ENCODE measurements around the gene NELL1. TPM values are rescaled to one million over a fixed set of nuclear protein-coding genes. Genes with fewer than 3 reads are reported as not detected.

Gene NELL1
- total and polyA plus RNA-seq, 7 donors = 0.01 TPM; not detected in 6

DNA sequence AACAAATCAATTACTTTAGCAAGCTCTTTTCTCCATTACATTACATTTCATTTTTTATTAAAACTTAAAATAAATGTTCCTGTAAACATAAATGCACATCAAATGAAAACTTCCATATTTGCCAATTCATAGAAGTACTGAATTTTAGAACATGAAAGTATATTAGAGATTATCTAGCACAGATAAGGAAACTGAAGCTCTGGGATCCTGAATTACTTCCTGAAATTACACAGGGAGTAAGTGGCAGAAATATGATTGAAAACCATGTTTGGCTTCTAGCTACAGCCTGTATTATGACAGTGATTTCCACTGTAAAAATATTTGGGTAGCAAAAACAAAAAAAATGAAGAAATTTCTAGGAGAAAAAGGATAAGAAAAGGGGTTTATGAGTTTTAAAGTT is 387.3 kb downstream of the NELL1 start:
- DNase-seq = no peak

DNA sequence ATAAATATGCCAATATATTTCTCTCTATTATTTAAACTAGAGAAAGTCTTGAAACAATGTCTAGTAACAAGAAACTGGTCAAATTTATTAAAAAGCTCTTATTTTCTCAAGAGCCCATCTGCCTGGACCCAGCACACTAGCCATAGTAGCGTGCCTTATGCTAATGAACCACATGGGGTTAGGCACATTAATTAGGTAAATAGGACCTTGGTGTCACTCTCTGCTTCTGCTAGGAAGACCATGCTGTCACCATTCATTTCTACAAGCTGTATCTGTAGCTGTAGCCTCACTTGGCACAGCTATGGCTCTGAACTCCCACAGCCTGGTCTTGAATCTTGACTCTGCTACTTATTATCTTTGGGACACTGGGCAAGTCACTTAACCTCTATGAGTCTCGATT is 390.5 kb downstream of the NELL1 start:
- no peak for ATAC-seq
- TF ChIP-seq, protein P1, sequence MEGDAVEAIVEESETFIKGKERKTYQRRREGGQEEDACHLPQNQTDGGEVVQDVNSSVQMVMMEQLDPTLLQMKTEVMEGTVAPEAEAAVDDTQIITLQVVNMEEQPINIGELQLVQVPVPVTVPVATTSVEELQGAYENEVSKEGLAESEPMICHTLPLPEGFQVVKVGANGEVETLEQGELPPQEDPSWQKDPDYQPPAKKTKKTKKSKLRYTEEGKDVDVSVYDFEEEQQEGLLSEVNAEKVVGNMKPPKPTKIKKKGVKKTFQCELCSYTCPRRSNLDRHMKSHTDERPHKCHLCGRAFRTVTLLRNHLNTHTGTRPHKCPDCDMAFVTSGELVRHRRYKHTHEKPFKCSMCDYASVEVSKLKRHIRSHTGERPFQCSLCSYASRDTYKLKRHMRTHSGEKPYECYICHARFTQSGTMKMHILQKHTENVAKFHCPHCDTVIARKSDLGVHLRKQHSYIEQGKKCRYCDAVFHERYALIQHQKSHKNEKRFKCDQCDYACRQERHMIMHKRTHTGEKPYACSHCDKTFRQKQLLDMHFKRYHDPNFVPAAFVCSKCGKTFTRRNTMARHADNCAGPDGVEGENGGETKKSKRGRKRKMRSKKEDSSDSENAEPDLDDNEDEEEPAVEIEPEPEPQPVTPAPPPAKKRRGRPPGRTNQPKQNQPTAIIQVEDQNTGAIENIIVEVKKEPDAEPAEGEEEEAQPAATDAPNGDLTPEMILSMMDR (IDR thresholded peaks at IDR 0.05) = no peak
- DNase-seq = no peak
- intact Hi-C loops (cut with DNase I) = no loop called here
- WGBS, 3 donors = 61 to 68% (median 63%) methylated on average over 2 of the region's 2 CpGs
- Histone ChIP-seq H3K4me1 (no peaks in the 10 kb centered on the region), H3K36me3 (ENCODE audit: insufficient read depth in 1 of 2, low read depth in 1 of 2) (no peaks in the 10 kb centered on the region), H3K4me3 (no peak overlapping the region), H3K27me3 (ENCODE audit: insufficient read depth in 3 of 3, low read length in 2 of 3) (no peaks in the 10 kb centered on the region), H3K9me3 (no peaks in the 10 kb centered on the region), H3K27ac (no peak overlapping the region)

More for the DNA sequence above, 387.3 kb downstream of the NELL1 start:
- H3K36me3 ChIP-seq (ENCODE audit: insufficient read depth in 1 of 2, low read depth in 1 of 2) = no peaks in the 10 kb centered on the region
- no peaks in the 10 kb centered on the region for H3K9me3 ChIP-seq
- H3K4me1 ChIP-seq = no peaks in the 10 kb centered on the region
- no peaks in the 10 kb centered on the region for H3K27me3 ChIP-seq (ENCODE audit: insufficient read depth in 3 of 3, low read length in 2 of 3)
- intact Hi-C loops (cut with DNase I) = no loop called here
- no peak overlapping the region for H3K27ac ChIP-seq
- TF ChIP-seq, protein P1 (IDR thresholded peaks at IDR 0.05) = no peak
- ATAC-seq = no peak
- no peak overlapping the region for H3K4me3 ChIP-seq

DNA sequence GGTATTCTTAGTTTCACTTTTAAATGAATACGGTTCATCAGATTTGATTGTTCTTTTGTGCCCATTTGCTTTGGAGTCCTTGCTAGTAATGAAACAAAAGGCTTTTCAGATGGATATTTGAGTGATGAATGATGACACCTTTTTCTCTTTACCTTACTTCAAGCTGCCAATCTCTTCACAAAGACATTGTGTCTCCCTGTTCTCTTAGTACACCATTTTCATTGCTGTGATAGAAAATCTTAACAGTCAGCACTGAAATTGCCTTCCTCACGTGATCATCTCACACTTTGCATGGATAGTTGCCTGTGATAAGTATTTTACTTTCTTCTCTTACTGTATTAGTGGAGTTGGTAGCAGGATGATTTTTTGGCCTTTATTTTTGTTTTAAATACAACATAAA is 396.6 kb downstream of the NELL1 start:
- Histone ChIP-seq H3K9me3 (no peaks in the 10 kb centered on the region), H3K36me3 (ENCODE audit: insufficient read depth in 1 of 2, low read depth in 1 of 2) (no peaks in the 10 kb centered on the region), H3K27me3 (ENCODE audit: insufficient read depth in 3 of 3, low read length in 2 of 3) (no peaks in the 10 kb centered on the region), H3K4me3 (no peak overlapping the region), H3K27ac (no peak overlapping the region), H3K4me1 (no peaks in the 10 kb centered on the region)
- WGBS, 3 donors = 46 to 64% (median 60%) methylated on average over 2 of the region's 2 CpGs
- TF ChIP-seq, protein P1 (IDR thresholded peaks at IDR 0.05) = no peak
- intact Hi-C loops (cut with DNase I) = no loop called here
- ATAC-seq (no peak), DNase-seq (no peak)

DNA sequence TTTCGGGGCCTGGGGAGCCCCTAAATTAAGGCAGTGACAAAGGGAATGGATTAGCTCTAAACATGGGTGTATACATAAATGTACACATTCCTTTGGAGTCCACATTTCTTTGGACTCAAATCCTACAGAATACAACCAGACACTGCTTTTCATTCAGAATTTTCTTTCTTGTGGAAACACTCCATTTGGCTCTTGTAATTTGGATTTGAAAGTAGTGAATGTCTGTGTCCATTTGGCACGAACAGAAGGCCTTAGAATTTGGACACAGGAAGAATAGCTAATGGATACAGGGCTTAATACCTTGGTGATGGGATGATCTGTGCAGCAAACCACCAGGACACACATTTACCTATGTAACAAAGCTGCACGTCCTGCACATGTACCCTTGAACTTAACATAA is 399.5 kb downstream of the NELL1 start:
- Histone ChIP-seq H3K36me3 (ENCODE audit: insufficient read depth in 1 of 2, low read depth in 1 of 2) (no peaks in the 10 kb centered on the region), H3K9me3 (no peaks in the 10 kb centered on the region), H3K27me3 (ENCODE audit: insufficient read depth in 3 of 3, low read length in 2 of 3) (no peaks in the 10 kb centered on the region), H3K4me1 (no peaks in the 10 kb centered on the region), H3K27ac (no peak overlapping the region), H3K4me3 (no peak overlapping the region)
- WGBS, 3 donors = 61 to 66% (median 65%) methylated on average over 3 of the region's 3 CpGs
- ATAC-seq (no peak), DNase-seq (no peak)
- intact Hi-C loops (cut with DNase I) = no loop called here
- TF ChIP-seq, protein P1 (IDR thresholded peaks at IDR 0.05) = no peak

DNA sequence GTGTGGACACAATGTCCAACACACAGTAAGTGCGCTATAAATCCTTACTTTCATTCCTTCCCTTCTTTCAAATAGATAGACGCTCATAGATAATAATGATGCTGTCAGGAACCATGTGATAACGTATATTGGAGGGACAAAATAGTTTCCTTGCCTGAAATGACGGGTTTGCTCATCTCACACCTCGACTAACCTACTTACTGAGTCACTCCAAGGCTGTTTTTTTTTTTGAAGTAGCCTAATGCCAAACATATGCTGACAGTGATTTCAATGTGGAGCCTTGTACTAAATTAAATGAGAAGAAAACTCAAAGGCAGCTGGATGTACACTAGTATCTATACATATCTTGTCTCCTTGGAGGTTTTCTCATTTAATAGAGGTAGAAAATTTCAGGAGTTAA is 400.5 kb downstream of the NELL1 start:
- ATAC-seq (no peak), DNase-seq (no peak)
- no peak overlapping the region for H3K4me3 ChIP-seq
- TF ChIP-seq, protein P1 (IDR thresholded peaks at IDR 0.05) = no peak
- no peaks in the 10 kb centered on the region for H3K4me1 ChIP-seq
- H3K36me3 ChIP-seq (ENCODE audit: insufficient read depth in 1 of 2, low read depth in 1 of 2) = no peaks in the 10 kb centered on the region
- intact Hi-C loops (cut with DNase I) = no loop called here
- no peaks in the 10 kb centered on the region for H3K27me3 ChIP-seq (ENCODE audit: insufficient read depth in 3 of 3, low read length in 2 of 3)
- no peaks in the 10 kb centered on the region for H3K9me3 ChIP-seq
- no peak overlapping the region for H3K27ac ChIP-seq
- WGBS, 3 donors = 55 to 60% (median 60%) methylated on average over 5 of the region's 5 CpGs

Data from psoas muscle (tissue), 8 donors.